NT2/D1 (cell line): ENCODE data around the gene CHD1L.

Source experiments
- DNase-seq: peaks from one replicate; pipeline ENCODE4 v3.0.0-alpha.2; 2011; ENCODE audit warnings: low read depth, low spot score
- H3K27me3 ChIP-seq: 2 replicates; pipeline ENCODE4 v1.6.0; 2011; ENCODE audit warnings: mild to moderate bottlenecking; ENCODE audit not compliant: insufficient read length, insufficient read depth
- H3K36me3 ChIP-seq: 2 replicates; pipeline ENCODE4 v1.6.1; 2011; ENCODE audit warnings: mild to moderate bottlenecking, low read length, mixed read lengths; ENCODE audit not compliant: insufficient read depth, insufficient read length
- H3K4me1 ChIP-seq: 2 replicates; pipeline ENCODE4 v1.5.1; 2011; ENCODE audit not compliant: insufficient read depth, insufficient read length
- H3K4me3 ChIP-seq: 2 replicates; pipeline ENCODE4 v1.5.1; 2011; ENCODE audit warnings: low read depth; ENCODE audit not compliant: insufficient read length
- H3K9ac ChIP-seq: 2 replicates; pipeline ENCODE4 v1.6.0; 2011; ENCODE audit warnings: low read depth; ENCODE audit not compliant: insufficient read length
- H3K9me3 ChIP-seq: 2 replicates; pipeline ENCODE4 v1.5.1; 2011; ENCODE audit warnings: mild to moderate bottlenecking, low read length; ENCODE audit not compliant: insufficient read depth
- SUZ12 ChIP-seq: IDR thresholded peaks from 2 replicates; pipeline ENCODE4 v1.6.1; 2011; ENCODE audit not compliant: insufficient read length, insufficient read depth; ENCODE audit errors: extremely low read depth
- YY1 ChIP-seq: IDR thresholded peaks from 2 replicates; pipeline ENCODE4 v1.6.1; 2011; ENCODE audit not compliant: insufficient read length, insufficient read depth
- ZNF274 ChIP-seq: IDR thresholded peaks from 2 replicates; pipeline ENCODE4 v1.6.1; 2011; ENCODE audit warnings: mild to moderate bottlenecking, low read depth, low read length

CHD1L gene

GRCh38 chr1:147337040-147337630 lies 94.7 kb downstream of the CHD1L start:
- Histone ChIP-seq H3K4me3 (no peak overlapping the region), H3K27me3 (no peaks in the 10 kb centered on the region), H3K9me3 (no peaks in the 10 kb centered on the region), H3K4me1 (no peaks in the 10 kb centered on the region), H3K9ac (no peak overlapping the region), H3K36me3 (no peaks in the 10 kb centered on the region)
- DNase-seq = peak; percentile 87
- TF ChIP-seq YY1 (no peak), SUZ12 (no peak), ZNF274 (no peak)

DNA sequence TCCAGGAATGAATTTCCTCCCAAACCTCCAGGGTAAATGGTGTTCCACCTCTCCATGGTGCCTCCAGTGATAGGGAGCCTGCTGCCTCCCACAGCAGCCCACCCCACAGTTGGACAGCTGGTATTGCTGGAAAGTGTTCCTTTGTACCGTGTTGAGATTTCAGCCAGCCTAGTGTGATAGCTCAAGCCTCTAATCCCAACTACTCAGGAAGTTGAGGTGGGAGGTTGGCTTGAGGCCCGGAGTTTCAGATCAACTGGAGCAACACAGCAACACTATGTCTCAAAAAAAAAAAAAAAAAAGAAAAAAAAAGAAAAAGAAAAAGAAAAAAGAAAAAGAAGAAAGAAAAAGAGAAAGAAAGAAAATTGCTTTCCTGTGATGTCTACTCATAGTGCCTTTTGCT lies 96.1 kb downstream of the CHD1L start:
- Histone ChIP-seq H3K27me3 (no peaks in the 10 kb centered on the region), H3K9ac (no peak overlapping the region), H3K9me3 (no peaks in the 10 kb centered on the region), H3K36me3 (no peaks in the 10 kb centered on the region), H3K4me3 (no peak overlapping the region), H3K4me1 (no peaks in the 10 kb centered on the region)
- TF ChIP-seq SUZ12 (no peak), YY1 (no peak), ZNF274 (no peak)
- no peak for DNase-seq

DNA sequence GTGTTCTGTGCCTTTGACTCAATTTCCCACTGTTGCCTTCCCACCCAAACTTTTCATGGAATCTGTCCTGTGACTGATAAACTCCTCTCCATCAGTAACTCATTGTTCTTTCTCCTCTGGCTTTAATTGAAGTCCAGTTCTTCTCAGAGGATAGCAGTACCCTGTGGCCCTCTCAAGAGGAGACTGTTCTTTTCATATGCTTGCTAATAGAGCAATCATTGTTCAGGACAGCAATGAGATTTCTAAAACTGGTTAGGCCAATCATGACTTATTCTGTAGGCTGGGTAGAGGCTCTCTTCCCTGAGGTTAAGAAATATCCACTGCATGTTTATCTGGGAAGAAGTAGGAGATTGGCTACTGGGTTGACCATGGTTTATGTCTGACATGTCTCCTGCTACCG lies 98.8 kb downstream of the CHD1L start:
- no peak for TF ChIP-seq YY1
- no peak for TF ChIP-seq SUZ12
- TF ChIP-seq ZNF274 = no peak
- no peaks in the 10 kb centered on the region for H3K4me1 ChIP-seq
- no peaks in the 10 kb centered on the region for H3K27me3 ChIP-seq
- no peaks in the 10 kb centered on the region for H3K9me3 ChIP-seq
- no peak for DNase-seq
- H3K9ac ChIP-seq = no peak overlapping the region
- no peaks in the 10 kb centered on the region for H3K36me3 ChIP-seq
- H3K4me3 ChIP-seq = no peak overlapping the region
